Measurements from ENCODE around the gene FAM118A.

DNA sequence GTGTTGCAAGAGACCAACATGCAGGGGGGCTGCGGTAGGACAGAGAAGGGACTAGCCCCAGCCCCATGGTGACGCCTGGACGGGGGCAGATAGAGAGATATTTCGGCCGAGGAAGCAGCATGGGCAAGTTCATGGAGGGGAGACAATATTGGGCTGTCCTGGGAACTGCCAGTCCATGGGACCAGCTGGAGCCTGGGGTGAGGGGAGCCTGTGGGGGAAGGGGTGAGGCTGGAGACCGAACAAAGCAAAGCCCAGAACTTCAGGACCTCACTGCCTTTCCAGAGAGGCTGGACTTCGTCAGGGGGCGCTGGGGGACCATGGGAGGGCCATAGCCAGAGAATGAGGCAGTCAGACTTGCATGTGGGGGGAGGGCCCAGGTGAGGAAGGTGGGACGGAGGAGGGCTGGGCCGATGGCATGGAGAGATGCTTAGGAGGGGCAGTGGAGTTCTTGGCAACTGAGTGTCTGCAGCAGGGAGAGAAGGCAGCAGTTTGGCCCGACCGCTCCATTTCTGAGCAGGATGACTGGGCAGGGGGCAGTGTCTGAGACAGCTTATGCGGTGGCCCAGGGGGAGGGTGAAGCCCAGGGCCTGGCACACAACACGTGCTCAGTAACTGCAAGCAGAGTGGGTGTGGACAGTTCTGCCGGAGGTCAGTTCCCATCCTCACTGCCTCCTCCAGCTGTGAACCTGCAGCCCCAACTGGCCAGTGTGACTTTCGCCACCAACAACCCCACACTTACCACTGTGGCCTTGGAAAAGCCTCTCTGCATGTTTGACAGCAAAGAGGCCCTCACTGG is 24.3 kb upstream of the FAM118A start:
- TF ChIP-seq, protein P1, sequence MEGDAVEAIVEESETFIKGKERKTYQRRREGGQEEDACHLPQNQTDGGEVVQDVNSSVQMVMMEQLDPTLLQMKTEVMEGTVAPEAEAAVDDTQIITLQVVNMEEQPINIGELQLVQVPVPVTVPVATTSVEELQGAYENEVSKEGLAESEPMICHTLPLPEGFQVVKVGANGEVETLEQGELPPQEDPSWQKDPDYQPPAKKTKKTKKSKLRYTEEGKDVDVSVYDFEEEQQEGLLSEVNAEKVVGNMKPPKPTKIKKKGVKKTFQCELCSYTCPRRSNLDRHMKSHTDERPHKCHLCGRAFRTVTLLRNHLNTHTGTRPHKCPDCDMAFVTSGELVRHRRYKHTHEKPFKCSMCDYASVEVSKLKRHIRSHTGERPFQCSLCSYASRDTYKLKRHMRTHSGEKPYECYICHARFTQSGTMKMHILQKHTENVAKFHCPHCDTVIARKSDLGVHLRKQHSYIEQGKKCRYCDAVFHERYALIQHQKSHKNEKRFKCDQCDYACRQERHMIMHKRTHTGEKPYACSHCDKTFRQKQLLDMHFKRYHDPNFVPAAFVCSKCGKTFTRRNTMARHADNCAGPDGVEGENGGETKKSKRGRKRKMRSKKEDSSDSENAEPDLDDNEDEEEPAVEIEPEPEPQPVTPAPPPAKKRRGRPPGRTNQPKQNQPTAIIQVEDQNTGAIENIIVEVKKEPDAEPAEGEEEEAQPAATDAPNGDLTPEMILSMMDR (IDR thresholded peaks at IDR 0.05): no peak
- no peak for TF ChIP-seq POLR2A (IDR thresholded peaks at IDR 0.05)

Measured in right lobe of liver (tissue), 4 donors.